Immature natural killer cell (primary cell): Measurements from ENCODE around the gene TRAP1. TPM values are rescaled to one million over a fixed set of nuclear protein-coding genes. Genes with fewer than 3 reads are reported as not detected.
A peak's percentile ranks its signal among the peaks of the same experiment; 100 is the strongest.

Source experiments
- DNase-seq, 3 donors: peaks; one replicate each; pipeline ENCODE4 v3.0.0; 2022; ENCODE audit warnings: mixed read lengths in 1 of 3
- H3K27ac Mint-ChIP-seq, 6 donors: one replicate each; pipeline ENCODE4 v1.8.0; 2020; ENCODE audit warnings: mixed read lengths in 6 of 6, mild to moderate bottlenecking in 5 of 6, inconsistent platforms in 4 of 6, moderate library complexity in 3 of 6
- H3K27me3 Mint-ChIP-seq, 3 donors: one replicate each; pipeline ENCODE4 v1.8.0; 2020 to 2021; ENCODE audit warnings: low read depth in 3 of 3, mild to moderate bottlenecking in 3 of 3, mixed read lengths in 3 of 3, moderate library complexity in 3 of 3, inconsistent platforms in 1 of 3
- H3K36me3 Mint-ChIP-seq, 3 donors: one replicate each; pipeline ENCODE4 v1.8.0; 2020; ENCODE audit warnings: mixed read lengths in 3 of 3, inconsistent platforms in 2 of 3, mild to moderate bottlenecking in 2 of 3
- H3K4me1 Mint-ChIP-seq, 2 donors: one replicate each; pipeline ENCODE4 v1.8.0; 2020; ENCODE audit warnings: inconsistent platforms in 2 of 2, mild to moderate bottlenecking in 2 of 2, mixed read lengths in 2 of 2, moderate library complexity in 1 of 2
- H3K4me3 Mint-ChIP-seq, 5 donors: one replicate each; pipeline ENCODE4 v1.8.0; 2020; ENCODE audit warnings: mild to moderate bottlenecking in 5 of 5, mixed read lengths in 5 of 5, inconsistent platforms in 3 of 5, moderate library complexity in 3 of 5
- H3K9me3 Mint-ChIP-seq, 6 donors: one replicate each; pipeline ENCODE4 v1.8.0; 2020; ENCODE audit warnings: mild to moderate bottlenecking in 6 of 6, mixed read lengths in 6 of 6, inconsistent platforms in 4 of 6, moderate library complexity in 3 of 6
- polyA plus RNA-seq, 3 donors: library from polyadenylated mRNA; unstranded; fragments of 300-500 nt; fragmentation: Illumina TruSeq; gene quantifications; one replicate each; pipeline ENCODE4 v1.2.3, GENCODE V29; 2021

TRAP1 gene
- polyA plus RNA-seq, 3 donors from 2014 or later: 30.1 to 32.1 (median 30.7) TPM

- Mint-ChIP-seq H3K27ac (no peak overlapping the region), H3K36me3 (peaks cover 24 to 41% (median 26%) of the 10 kb centered on the region in 3 donors), H3K9me3 (no peaks in the 10 kb centered on the region), H3K27me3 (peaks cover 0 to 11% (median 9%) of the 10 kb centered on the region in 3 donors), H3K4me1 (peaks cover 13 to 31% of the 10 kb centered on the region in 2 donors), H3K4me3 (no peak overlapping the region)
- DNase-seq: no peak
These were observed 31.0 kb upstream of the TRAP1 start for GRCh38 chr16:3748307-3748706.

DNA sequence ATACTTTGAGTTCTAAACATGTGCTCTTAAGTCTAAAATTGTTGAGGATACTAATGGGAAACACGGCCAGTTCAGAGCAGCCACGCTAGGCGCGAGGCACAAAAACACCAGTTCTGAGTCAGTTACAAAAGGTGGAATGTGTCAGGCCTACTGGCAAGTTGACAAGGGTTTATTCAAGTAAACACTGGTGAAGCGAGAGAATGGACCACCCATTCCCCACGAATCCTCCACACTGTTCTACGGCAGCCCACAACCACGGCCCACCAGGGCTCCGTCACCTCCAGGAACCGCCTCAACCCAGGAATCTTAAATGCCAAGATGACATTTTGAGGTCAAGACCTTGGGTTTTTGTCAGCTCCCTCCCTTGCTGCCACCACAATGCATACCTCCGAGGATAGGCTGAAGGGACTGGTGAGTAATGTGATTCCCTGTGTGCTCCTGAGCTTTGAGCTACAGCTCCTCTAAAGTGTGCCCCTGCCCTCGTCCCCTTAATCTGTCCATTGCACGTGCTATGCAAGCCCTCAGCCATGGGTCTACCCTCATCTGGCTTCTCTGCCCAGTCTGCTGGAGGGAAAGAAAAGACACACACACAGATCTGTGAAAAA lies 28.5 kb upstream of the TRAP1 start:
- Mint-ChIP-seq H3K4me1 (peaks cover 11 to 18% of the 10 kb centered on the region in 2 donors), H3K27ac (peak overlapping the region in 1 of 6 donors; percentile 49), H3K4me3 (no peak overlapping the region), H3K36me3 (peaks cover 23 to 44% (median 27%) of the 10 kb centered on the region in 3 donors), H3K27me3 (peaks cover 0 to 11% (median 4%) of the 10 kb centered on the region in 3 donors), H3K9me3 (no peaks in the 10 kb centered on the region)
- no peak for DNase-seq

GRCh38 chr16:3744018-3744417 lies 26.7 kb upstream of the TRAP1 start:
- Mint-ChIP-seq H3K27me3 (peaks cover 0 to 11% (median 7%) of the 10 kb centered on the region in 3 donors), H3K27ac (no peak overlapping the region), H3K4me3 (no peak overlapping the region), H3K9me3 (no peaks in the 10 kb centered on the region), H3K36me3 (peaks cover 19 to 52% (median 24%) of the 10 kb centered on the region in 3 donors), H3K4me1 (peaks cover 2 to 10% of the 10 kb centered on the region in 2 donors)
- no peak for DNase-seq

DNA sequence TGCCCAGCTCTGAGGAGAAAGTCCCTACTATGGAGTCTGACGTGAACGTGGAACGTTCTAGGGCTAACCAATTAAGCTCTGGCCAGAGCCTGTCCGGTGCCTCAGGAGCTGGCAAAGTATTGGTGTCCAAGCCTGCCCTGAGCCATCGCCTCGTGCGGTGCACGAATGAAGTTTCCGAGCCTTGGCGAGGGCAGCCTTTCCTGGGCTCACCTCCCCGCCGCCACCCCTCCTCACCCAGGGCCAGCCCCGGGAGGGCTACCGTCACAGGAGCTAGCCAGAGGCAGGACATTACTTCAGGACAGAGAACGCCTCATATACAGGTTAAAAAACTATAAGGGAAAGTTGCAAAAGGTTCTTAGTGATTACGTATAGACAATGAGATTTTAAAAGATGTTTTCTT lies 23.6 kb upstream of the TRAP1 start:
- peaks cover 22 to 66% (median 31%) of the 10 kb centered on the region in 3 donors for H3K36me3 Mint-ChIP-seq

DNA sequence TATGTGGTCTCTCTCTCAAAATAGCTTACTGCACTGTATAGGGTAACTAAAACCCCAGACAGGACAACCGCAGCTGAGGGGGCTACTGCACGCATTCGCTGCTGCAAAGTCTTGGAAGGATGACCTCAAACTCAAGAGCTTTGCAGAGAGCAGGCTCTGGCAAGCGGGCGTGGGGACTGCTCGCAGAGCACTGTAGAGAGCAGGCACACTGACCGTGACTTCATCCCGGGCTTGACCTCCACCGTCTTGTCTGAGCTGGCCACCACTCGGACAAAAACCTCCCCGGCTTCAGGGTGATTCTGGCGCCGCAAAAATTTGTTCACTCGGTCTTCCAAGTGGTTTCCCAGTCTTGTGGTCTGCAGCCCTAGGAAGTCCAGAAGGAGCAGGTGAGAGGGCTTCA lies 22.9 kb upstream of the TRAP1 start:
- Mint-ChIP-seq H3K27ac (no peak overlapping the region), H3K4me1 (peaks cover 2 to 5% of the 10 kb centered on the region in 2 donors), H3K4me3 (no peak overlapping the region), H3K36me3 (peaks cover 20 to 65% (median 34%) of the 10 kb centered on the region in 3 donors), H3K27me3 (peaks cover 4 to 12% (median 9%) of the 10 kb centered on the region in 3 donors), H3K9me3 (no peaks in the 10 kb centered on the region)
- no peak for DNase-seq

More for the DNA sequence above, 23.6 kb upstream of the TRAP1 start:
- no peak for DNase-seq
- H3K27me3 Mint-ChIP-seq: peaks cover 3 to 9% (median 8%) of the 10 kb centered on the region in 3 donors
- H3K9me3 Mint-ChIP-seq: no peaks in the 10 kb centered on the region
- no peak overlapping the region for H3K4me3 Mint-ChIP-seq
- H3K27ac Mint-ChIP-seq: no peak overlapping the region
- peaks cover 2 to 10% of the 10 kb centered on the region in 2 donors for H3K4me1 Mint-ChIP-seq

DNA sequence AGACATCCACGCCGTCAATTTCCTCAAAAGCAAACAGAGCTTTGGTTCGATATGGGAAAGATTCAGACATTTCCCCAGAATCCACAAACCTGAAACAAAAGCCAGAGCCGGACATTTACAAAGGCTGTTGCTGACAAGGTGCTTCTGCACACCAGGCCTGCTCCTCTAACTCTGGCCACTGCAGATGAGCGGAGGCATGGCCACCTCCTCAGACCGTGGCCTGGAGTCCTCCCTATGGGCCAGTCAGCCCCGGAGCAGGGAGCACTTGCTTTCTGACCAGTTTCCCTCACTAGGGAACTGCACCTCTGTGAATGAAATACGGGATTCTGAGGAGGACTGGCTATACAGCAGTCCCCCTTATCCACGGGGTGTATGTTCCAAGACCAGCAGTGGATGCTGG lies 22.3 kb upstream of the TRAP1 start:
- no peaks in the 10 kb centered on the region for H3K9me3 Mint-ChIP-seq
- H3K27ac Mint-ChIP-seq: no peak overlapping the region
- H3K4me1 Mint-ChIP-seq: peaks cover 4 to 5% of the 10 kb centered on the region in 2 donors
- no peak for DNase-seq
- H3K27me3 Mint-ChIP-seq: peaks cover 4 to 18% (median 9%) of the 10 kb centered on the region in 3 donors
- peaks cover 23 to 66% (median 32%) of the 10 kb centered on the region in 3 donors for H3K36me3 Mint-ChIP-seq
- no peak overlapping the region for H3K4me3 Mint-ChIP-seq

DNA sequence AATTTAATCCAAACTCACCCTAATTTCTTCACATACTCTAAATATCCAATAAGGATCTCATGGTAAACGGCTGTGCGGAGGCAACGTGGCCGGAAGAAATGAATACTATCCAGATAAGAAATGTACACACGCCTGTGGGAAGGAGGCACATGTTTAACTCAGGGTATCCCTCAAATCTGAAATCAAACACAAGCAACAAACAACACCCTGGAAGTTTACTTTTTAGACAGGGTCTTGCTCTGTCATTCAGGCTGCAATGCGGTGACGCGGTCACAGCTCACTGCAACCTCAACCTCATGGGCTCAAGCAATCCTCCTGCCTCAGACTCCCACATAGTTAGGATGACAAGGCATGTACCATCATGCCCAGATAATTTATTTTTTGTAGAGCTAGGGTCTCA lies 21.2 kb upstream of the TRAP1 start:
- peak overlapping the region in 1 of 6 donors; percentile 7 for H3K27ac Mint-ChIP-seq
- H3K36me3 Mint-ChIP-seq: peaks cover 24 to 65% (median 28%) of the 10 kb centered on the region in 3 donors

DNA sequence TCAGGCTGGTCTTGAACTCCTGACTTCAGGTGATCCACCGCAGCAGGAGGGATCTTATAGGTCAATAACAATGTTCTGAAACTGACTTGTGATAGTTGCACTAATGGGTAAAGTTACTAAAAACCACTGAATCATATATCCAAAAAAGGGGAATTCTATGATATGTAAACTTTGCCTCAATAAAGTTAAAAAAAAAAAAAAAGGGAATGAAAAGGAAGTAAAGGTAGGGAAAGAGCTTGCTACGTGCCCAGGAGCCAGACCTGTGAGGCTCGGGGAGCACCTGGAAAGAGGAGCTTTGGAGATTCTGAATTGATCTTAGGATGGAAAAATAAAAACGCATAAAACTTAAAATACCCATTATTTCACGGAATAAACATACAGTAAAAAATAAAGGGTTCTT lies 20.8 kb upstream of the TRAP1 start:
- H3K4me3 Mint-ChIP-seq: no peak overlapping the region
- peaks cover 24 to 61% (median 28%) of the 10 kb centered on the region in 3 donors for H3K36me3 Mint-ChIP-seq
- no peak overlapping the region for H3K27ac Mint-ChIP-seq
- no peaks in the 10 kb centered on the region for H3K9me3 Mint-ChIP-seq
- H3K4me1 Mint-ChIP-seq: peaks cover 4 to 5% of the 10 kb centered on the region in 2 donors
- peaks cover 4 to 19% (median 9%) of the 10 kb centered on the region in 3 donors for H3K27me3 Mint-ChIP-seq
- no peak for DNase-seq

More for the DNA sequence above, 21.2 kb upstream of the TRAP1 start:
- Mint-ChIP-seq H3K27me3 (peaks cover 4 to 19% (median 6%) of the 10 kb centered on the region in 3 donors), H3K4me1 (peaks cover 4 to 5% of the 10 kb centered on the region in 2 donors), H3K9me3 (no peaks in the 10 kb centered on the region), H3K4me3 (no peak overlapping the region)
- DNase-seq: no peak

GRCh38 chr16:3737181-3737580 lies 19.9 kb upstream of the TRAP1 start:
- no peak overlapping the region for H3K27ac Mint-ChIP-seq
- DNase-seq: no peak
- H3K4me3 Mint-ChIP-seq: no peak overlapping the region
- H3K9me3 Mint-ChIP-seq: no peaks in the 10 kb centered on the region
- peaks cover 4 to 5% of the 10 kb centered on the region in 2 donors for H3K4me1 Mint-ChIP-seq
- peaks cover 4 to 19% (median 12%) of the 10 kb centered on the region in 3 donors for H3K27me3 Mint-ChIP-seq
- peaks cover 20 to 54% (median 20%) of the 10 kb centered on the region in 3 donors for H3K36me3 Mint-ChIP-seq

DNA sequence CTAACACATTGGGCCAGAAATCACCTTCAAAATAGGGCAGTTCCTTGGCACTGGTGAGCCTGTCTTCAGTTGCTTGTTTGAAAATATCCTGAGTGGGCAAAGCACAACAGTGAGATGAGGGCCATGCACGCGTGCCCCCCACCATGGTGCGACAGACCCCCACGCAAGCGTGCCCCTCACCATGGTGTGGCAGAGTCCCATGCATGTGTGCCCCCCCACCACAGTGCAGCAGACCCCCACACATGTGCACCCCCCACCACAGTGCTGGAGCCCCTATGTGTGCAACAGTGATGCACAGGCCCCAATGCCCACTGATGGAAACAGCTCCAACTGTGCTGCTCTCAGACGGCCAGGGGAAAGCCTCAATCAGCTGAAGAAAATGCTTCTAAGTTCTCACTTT lies 18.8 kb upstream of the TRAP1 start:
- peaks cover 17 to 57% (median 21%) of the 10 kb centered on the region in 3 donors for H3K36me3 Mint-ChIP-seq
- no peak for DNase-seq
- no peak overlapping the region for H3K4me3 Mint-ChIP-seq
- peak overlapping the region in 2 of 6 donors; percentile 51 to 55 for H3K27ac Mint-ChIP-seq
- no peaks in the 10 kb centered on the region for H3K9me3 Mint-ChIP-seq
- H3K4me1 Mint-ChIP-seq: peaks cover 4 to 7% of the 10 kb centered on the region in 2 donors
- H3K27me3 Mint-ChIP-seq: peaks cover 5 to 19% (median 15%) of the 10 kb centered on the region in 3 donors

GRCh38 chr16:3735541-3735940 lies 18.2 kb upstream of the TRAP1 start:
- peak overlapping the region in 2 of 6 donors; percentile 51 to 55 for H3K27ac Mint-ChIP-seq
- peaks cover 19 to 57% (median 22%) of the 10 kb centered on the region in 3 donors for H3K36me3 Mint-ChIP-seq
- no peak overlapping the region for H3K4me3 Mint-ChIP-seq
- no peak for DNase-seq
- H3K4me1 Mint-ChIP-seq: peaks cover 5 to 7% of the 10 kb centered on the region in 2 donors
- H3K9me3 Mint-ChIP-seq: no peaks in the 10 kb centered on the region
- peaks cover 5 to 19% (median 17%) of the 10 kb centered on the region in 3 donors for H3K27me3 Mint-ChIP-seq

- Mint-ChIP-seq H3K9me3 (no peaks in the 10 kb centered on the region), H3K27ac (peak overlapping the region in 1 of 6 donors; percentile 3), H3K36me3 (peaks cover 23 to 57% (median 26%) of the 10 kb centered on the region in 3 donors), H3K27me3 (peaks cover 5 to 17% (median 16%) of the 10 kb centered on the region in 3 donors), H3K4me1 (peaks cover 7 to 10% of the 10 kb centered on the region in 2 donors), H3K4me3 (no peak overlapping the region)
- no peak for DNase-seq
These were observed 17.5 kb upstream of the TRAP1 start for GRCh38 chr16:3734758-3735221.

GRCh38 chr16:3734084-3734757 lies 16.9 kb upstream of the TRAP1 start:
- Mint-ChIP-seq H3K4me3 (no peak overlapping the region), H3K4me1 (peaks cover 7% of the 10 kb centered on the region in 2 donors), H3K27me3 (peaks cover 8 to 23% (median 15%) of the 10 kb centered on the region in 3 donors), H3K36me3 (peaks cover 23 to 51% (median 26%) of the 10 kb centered on the region in 3 donors), H3K27ac (peak overlapping the region in 2 of 6 donors; percentile 12 to 19), H3K9me3 (no peaks in the 10 kb centered on the region)
- no peak for DNase-seq

- H3K9me3 Mint-ChIP-seq: no peaks in the 10 kb centered on the region
- H3K4me3 Mint-ChIP-seq: no peak overlapping the region
- peaks cover 22 to 41% (median 24%) of the 10 kb centered on the region in 3 donors for H3K36me3 Mint-ChIP-seq
- peaks cover 6 to 7% of the 10 kb centered on the region in 2 donors for H3K4me1 Mint-ChIP-seq
- H3K27ac Mint-ChIP-seq: no peak overlapping the region
- H3K27me3 Mint-ChIP-seq: peaks cover 10 to 30% (median 18%) of the 10 kb centered on the region in 3 donors
- DNase-seq: no peak
These were observed 14.8 kb upstream of the TRAP1 start for GRCh38 chr16:3732171-3732570.
